ENCODE data around the gene KCNB1. TPM values are rescaled to one million over a fixed set of nuclear protein-coding genes. Genes with fewer than 3 reads are reported as not detected.

KCNB1 gene
- total RNA-seq, 1 donor from 2014 or later = 0.52 TPM

- no peak for ATAC-seq
Measured at GRCh38 chr20:49349078-49349477, 133.4 kb downstream of the KCNB1 start.

- no peak for ATAC-seq
Measured at GRCh38 chr20:49348563-49348962, 133.9 kb downstream of the KCNB1 start.

GRCh38 chr20:49347156-49347555 is 135.3 kb downstream of the KCNB1 start:
- no peak for ATAC-seq

DNA sequence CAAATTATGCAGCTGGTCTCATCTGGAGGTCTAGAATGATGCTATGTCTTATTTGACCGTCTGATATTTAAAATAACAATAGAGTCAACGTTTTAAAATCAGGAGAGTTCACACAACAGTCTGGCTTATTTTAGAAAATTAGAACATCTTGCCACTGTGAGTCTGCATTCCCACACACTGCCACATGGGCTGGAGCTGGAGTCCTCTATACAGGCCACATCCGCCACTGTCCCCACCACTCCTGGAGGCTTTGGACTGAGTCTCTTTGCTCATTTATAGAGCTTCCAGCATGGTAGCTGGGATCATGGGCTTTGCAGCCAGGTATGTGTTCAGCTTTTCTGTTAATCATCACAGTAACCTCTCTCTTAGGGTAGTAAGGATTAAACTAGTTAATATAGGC is 135.8 kb downstream of the KCNB1 start:
- no peak for ATAC-seq

DNA sequence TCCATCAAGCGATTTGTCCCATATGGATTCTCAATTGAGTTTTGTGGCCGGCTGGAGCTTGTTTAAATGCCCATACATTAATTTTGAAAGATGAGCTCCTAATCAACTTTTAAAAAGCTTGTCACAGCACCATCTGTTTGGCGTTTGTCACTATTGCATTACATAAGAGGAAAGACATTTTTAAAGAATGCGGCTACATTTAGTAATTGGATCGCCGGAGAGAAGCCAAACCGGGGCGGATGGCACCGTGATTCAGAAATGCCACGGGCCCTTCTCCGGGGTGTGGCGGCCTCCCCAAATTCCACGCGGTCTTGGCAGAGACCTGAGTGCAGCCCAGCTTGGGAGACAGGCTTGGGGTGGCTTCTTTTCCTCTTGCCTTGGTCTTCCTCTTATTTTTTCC is 136.9 kb downstream of the KCNB1 start:
- ATAC-seq = peak; percentile 68

GRCh38 chr20:49344975-49345374 is 137.5 kb downstream of the KCNB1 start:
- peak; percentile 80 for ATAC-seq

GRCh38 chr20:49344140-49344539 is 138.3 kb downstream of the KCNB1 start:
- ATAC-seq = no peak

GRCh38 chr20:49343246-49343645 is 139.2 kb downstream of the KCNB1 start:
- no peak for ATAC-seq

DNA sequence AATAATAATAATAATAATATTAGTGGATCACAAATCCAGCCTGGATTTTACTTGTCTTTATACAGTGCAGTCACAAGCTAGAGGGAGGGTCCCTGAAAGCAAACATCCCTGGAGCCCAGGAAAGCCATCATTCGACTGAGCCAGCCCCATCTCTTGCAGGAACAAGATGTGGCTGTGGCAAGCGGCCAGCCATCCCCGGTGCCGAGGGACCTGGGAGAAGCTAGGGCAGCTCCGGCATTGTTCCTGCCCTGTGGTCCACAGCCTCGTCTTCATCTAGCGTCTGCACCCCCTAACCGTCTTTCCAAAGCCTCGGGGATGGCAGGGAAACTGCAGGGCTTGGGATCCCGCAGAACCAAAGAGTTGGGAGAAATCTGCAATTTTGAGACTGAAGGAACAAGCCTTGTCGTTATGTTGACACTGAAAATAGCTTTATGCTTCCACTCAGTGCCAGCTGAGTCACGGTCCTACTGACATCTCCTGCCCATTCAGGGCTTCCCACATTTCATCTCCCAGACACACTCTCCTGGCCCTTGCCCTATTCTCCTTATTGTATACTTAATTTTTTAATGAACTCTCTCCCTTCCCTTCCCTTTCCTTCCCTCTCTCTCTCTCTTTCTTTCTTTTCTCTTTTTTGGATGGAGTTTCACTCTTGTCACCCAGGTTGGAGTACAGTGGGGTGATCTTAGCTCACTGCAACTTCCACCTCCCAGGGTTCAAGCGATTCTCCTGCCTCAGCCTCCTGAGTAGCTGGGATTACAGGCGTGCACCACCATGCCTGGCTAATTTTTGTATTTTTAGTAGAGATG is 142.1 kb downstream of the KCNB1 start:
- ATAC-seq = no peak

DNA sequence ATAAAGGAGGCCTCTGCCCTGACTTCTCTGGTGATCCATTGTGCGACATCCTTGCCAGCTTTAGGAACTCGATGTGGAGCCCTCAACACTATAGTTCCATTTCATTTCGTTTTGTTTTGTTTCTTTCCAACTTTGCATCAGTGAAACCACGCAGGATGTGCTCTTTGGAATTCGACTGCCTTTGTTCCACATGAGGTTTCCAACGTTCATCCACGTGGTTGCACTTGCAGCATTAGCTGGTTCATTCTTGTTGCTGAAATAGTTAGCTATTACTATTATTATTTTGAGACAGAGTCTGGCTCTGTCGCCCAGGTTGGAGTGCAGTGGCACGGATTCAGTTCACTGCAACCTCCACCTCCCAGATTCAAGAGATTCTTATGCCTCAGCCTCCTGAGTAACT is 143.3 kb downstream of the KCNB1 start:
- ATAC-seq = no peak

- no peak for ATAC-seq
Measured at GRCh38 chr20:49338061-49338460, 144.4 kb downstream of the KCNB1 start.

DNA sequence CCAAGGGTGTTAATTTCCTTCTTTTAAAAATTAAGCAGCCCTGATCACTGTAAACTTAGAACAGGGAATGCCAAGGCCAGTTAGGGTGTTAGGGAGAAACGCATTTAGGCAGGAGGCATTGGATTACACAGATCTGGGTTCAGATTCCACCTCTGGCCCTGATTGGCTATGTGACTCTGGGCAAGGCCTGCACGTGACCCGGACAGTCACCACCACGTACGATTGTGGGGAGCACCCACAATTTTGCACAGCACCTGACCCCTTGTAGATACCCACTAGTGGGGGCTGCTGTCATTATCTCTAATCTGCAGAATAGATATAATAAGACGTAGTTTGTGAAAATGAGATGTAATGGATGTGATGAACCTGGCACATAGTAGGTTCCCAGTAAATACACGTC is 145.1 kb downstream of the KCNB1 start:
- ATAC-seq = no peak

- no peak for ATAC-seq
Measured at GRCh38 chr20:49336786-49337185, 145.7 kb downstream of the KCNB1 start.

- no peak for ATAC-seq
Measured at GRCh38 chr20:49335476-49335875, 147.0 kb downstream of the KCNB1 start.

DNA sequence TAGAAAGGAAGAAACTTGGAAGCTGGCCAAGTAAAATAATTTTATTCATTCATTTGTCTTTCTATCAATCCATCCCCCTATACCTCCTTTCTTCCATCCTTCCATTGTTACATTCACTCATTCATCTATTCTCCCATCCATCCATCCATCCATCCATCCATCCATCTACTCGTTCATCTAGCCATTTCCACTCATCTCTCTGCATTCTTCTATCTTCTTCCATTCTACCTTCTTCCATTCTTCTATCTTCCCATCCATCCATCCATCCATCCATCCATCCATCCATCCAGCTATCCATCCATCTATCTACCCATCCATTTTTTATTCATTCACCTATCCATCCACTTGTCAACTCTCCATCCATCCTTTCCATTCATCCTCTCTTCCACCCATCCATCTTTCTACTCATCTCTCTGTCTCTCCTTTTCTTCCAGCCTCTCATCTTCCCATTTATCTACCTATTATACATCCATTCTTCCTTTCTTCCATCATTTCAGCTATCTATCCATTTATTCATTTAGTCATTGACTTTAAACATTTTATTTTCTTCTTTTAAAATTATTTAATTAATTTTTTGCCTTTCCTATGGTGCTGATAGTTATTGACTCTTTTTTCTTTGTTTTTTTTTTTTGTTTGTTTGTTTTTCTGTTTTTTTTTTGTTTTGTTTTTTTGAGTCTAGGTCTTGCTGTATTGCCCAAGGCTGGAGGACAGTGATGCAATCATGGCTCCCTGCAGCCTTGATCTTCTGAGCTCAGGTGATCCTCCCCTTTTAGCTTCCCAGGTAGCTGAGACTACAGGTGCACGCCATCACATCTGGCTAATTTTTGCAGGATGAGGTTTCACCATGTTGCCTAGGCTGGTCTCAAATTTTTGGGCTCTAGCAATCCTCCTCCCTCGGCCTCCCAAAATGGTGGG is 151.5 kb downstream of the KCNB1 start:
- ATAC-seq = no peak

DNA sequence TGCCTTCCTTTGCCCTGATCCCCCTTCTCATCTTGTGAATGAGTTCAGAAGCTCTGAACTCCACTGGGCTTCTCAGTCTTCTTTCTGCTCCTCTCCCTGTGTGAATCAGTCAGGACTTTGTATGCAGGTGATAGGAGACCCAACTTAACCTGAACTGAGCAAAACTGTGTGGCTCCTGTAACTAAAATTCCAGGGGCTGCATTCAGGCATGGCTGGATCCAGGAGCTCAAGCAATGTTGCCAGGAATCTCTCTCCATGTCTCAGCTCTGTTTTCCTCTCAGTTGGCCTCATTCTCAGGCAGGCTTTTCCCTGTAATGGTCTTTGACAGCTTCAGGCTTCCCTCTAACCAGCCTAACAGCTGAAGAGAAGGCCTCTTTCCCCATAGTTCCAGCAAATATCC is 153.7 kb downstream of the KCNB1 start:
- no peak for ATAC-seq

GRCh38 chr20:49326026-49326425 is 156.4 kb downstream of the KCNB1 start:
- no peak for ATAC-seq

- ATAC-seq = no peak
Measured at GRCh38 chr20:49324306-49324705, 158.2 kb downstream of the KCNB1 start.

DNA sequence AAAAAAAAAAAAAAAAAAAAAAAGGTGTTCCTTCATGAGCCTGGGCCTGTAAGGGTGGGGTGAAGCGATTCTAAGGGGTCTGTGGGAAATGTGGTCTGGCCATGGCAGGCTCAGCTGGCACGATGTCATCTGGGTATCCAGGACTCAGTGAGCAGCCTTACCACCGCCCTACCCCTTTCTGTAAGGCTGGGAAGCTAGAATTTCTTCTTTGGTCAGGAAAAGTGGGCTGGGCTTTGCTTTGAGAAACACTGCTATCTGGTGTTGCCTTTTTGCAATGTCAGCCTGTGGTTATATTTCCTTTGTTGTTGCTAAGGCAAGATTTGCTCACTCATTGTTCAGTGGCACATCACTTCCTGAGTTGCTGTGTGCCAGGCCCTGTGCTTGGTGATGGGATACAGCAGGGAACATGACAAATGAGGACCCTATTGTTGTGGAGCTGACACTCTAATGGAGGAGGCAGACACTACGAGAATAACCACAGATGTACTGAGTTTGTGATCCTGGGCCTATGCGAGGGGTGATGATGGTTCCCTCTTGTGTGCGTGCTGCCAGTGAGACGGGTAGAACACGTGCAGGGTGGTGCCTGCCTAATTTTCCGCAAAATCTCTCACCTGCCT is 158.7 kb downstream of the KCNB1 start:
- ATAC-seq = peak; percentile 61

GRCh38 chr20:49320460-49320859 is 162.0 kb downstream of the KCNB1 start:
- peak; percentile 18 for ATAC-seq

DNA sequence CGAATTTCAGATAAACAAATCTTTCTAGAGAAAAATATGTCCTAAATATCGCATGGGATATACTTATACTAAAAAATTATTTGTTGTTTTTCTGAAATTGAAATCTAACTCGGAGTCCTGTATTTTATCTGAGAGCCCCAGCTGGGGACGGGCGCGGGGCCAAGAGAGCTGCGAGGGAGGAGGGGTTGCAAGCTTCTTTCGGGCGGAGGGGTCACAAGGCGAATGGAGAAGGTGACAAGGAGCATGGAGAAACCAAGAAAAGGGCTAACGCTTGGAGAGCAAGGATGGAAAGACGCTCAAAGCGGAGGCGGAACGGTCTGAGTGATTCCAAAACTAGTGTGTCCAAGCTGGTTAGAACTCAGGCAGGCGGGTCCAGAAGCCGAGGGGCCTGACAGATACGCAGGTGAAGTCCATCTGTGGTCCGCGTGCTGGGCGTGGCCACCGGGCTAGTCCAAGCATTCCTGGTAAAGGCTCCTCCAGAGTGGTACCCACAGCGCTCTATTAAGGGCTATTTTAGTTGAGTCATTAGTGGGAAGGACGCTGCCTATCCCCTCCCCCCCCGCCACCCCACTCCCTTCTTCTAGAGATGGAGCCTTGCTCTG is 163.2 kb downstream of the KCNB1 start:
- ATAC-seq = no peak

DNA sequence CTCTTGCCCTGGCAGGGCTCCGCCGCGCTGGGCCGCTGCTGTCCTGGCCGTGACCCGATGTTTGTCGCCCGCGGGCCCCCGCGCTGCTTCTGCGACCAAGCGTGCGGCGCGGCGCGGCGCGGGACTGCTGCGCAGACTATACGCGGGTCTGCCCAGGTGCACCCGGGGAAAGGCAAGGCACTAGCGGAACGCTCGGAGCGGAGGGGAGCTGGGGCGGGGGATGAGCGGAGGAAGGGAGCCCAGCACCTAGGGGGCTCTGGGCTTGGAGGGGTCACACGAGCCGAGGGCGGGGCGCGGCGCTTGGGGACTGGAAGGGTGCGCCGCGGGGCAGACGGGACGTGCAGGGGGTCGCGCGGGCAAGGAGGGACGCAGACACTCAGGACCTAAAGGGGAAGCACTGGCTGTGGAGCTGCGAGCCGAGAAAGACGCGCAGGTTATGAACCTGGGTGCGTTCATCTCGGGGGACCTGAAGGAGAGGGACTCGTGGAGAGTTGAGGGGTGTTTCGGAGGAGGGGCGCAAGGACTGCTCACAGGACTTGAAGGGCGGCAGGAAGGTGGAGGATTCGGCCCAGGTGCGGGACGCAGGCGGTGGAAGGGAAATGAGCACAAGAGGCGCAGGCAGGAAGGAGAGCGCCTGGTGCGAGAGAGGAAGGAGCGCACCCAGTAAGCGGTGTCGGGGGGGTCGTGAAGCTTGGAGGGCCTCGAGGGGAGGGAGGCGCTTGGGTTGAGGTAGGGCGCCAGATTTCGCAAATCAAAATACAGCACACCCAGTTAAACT is 163.8 kb downstream of the KCNB1 start:
- peak; percentile 29 for ATAC-seq

Measured in esophagus mucosa (tissue), 1 donor.